Smooth muscle cell (in vitro differentiated cells): ENCODE measurements around the gene TTYH2. TPM values are rescaled to one million over a fixed set of nuclear protein-coding genes. Genes with fewer than 3 reads are reported as not detected.

Source experiments
- DNase-seq: peaks from one replicate; lab custom pipeline; 2025; ENCODE audit not compliant: unreplicated experiment; lab: John Stamatoyannopoulos, UW
- H2AFZ ChIP-seq: fragments of 200-600 bp; sonication (generic); 2 replicates; pipeline ENCODE4 v1.6.0; 2016; ENCODE audit warnings: antibody characterized with exemption, low read depth, mild to moderate bottlenecking
- H3F3A ChIP-seq: fragments of 200-600 bp; sonication (generic); 2 replicates; pipeline ENCODE4 v1.6.0; 2017; ENCODE audit warnings: antibody characterized with exemption, low read depth
- H3K27ac ChIP-seq: fragments of 200-600 bp; sonication (generic); 2 replicates; pipeline ENCODE4 v1.5.1; 2016; ENCODE audit warnings: low read depth, mild to moderate bottlenecking
- H3K27me3 ChIP-seq: fragments of 200-600 bp; sonication (generic); 2 replicates; pipeline ENCODE4 v1.6.1; 2016; ENCODE audit warnings: low read depth, mild to moderate bottlenecking
- H3K36me3 ChIP-seq: fragments of 200-600 bp; sonication (generic); 2 replicates; pipeline ENCODE4 v1.5.1; 2016; ENCODE audit warnings: low read depth
- H3K4me1 ChIP-seq: fragments of 200-600 bp; sonication (generic); 2 replicates; pipeline ENCODE4 v1.5.1; 2016; ENCODE audit warnings: low read depth
- H3K4me2 ChIP-seq: fragments of 200-600 bp; sonication (generic); 2 replicates; pipeline ENCODE4 v1.6.0; 2016; ENCODE audit warnings: mild to moderate bottlenecking
- H3K4me3 ChIP-seq: fragments of 200-600 bp; sonication (generic); 2 replicates; pipeline ENCODE4 v1.5.1; 2016; ENCODE audit warnings: mild to moderate bottlenecking
- H3K79me2 ChIP-seq: fragments of 200-600 bp; sonication (generic); 2 replicates; pipeline ENCODE4 v1.6.0; 2016; ENCODE audit warnings: low read depth, mild to moderate bottlenecking
- H3K9ac ChIP-seq: fragments of 200-600 bp; sonication (generic); 2 replicates; pipeline ENCODE4 v1.6.0; 2016; ENCODE audit warnings: low read depth
- H3K9me3 ChIP-seq: fragments of 200-600 bp; sonication (generic); replicated peaks from 2 replicates; pipeline ENCODE4 v1.5.1; 2016; ENCODE audit warnings: low read depth
- H4K20me1 ChIP-seq: fragments of 200-600 bp; sonication (generic); 2 replicates; pipeline ENCODE4 v1.6.0; 2016; ENCODE audit warnings: low read depth
- whole genome bisulfite sequencing: methylation state at CpG from one replicate; pipeline ENCODE4 v1.1.7; 2016; ENCODE audit warnings: low lambda C conversion rate; 5-methylcytosine and 5-hydroxymethylcytosine counted together
- polyA plus RNA-seq: library from polyadenylated mRNA; unstranded; fragments of >200 nt; fragmentation: Nextera tagmentation; extraction: Ambion mirVana; gene quantifications from 2 replicates; pipeline ENCODE4 v1.2.1, GENCODE V29; 2016
- total RNA-seq: library from RNA; depleted of rRNA; stranded (reverse); fragments of >200 nt; gene quantifications from 2 replicates; pipeline ENCODE4 v1.2.3, GENCODE V29; 2014
- TF ChIP-seq, protein P1 (sequence below): fragments of 200-600 bp; sonication (generic); IDR thresholded peaks from 2 replicates; pipeline ENCODE4 v1.5.1; 2017; ENCODE audit warnings: borderline replicate concordance, mild to moderate bottlenecking, antibody characterized with exemption; ENCODE audit not compliant: insufficient read depth, poor library complexity, severe bottlenecking

Gene TTYH2
- total and polyA plus RNA-seq, 2 experiments from 2014 or later, result 1.6 to 1.9 TPM

DNA sequence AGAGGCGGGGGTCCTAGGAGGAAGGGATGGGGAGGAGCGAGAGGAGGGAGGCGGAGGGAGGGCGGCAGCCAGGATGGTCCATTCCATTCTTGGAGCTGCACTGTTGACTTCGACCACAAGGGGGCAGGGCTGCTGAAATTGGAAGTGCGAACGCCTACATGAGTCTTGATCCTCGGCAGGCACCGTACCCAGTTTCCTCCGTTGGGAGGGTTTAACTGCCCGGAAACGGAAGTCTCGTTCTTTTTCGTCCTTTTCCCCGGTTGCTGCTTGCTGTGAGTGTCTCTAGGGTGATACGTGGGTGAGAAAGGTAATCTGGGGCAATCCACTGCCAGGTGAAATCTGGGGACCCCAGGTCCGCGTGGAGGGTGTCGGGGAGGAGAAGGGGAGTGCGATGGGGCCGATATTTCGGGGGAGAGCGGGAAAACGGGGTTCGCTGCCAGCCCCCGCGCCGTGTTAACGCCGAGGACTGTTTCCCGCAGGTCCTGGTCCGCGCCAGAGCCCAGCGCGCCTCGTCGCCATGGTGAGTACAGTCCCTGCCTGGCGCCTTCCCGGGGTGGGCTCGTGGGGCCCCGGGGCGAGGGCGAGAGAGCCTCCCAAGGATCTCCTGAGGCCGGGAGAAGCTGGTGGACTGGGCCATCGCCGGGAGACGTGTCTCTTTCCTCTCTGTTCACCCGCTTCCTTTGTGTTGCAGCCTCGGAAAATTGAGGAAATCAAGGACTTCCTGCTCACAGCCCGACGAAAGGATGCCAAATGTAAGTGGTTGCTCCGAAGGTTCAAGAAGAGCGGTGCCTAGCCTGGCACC lies 9.7 kb upstream of the TTYH2 start, which contains the start of gene RPL38:
TSS of gene RPL38 (plus strand) at position 240 of the 802 bp plus-strand sequence. CDS start at position 518, 278 bp downstream.
- WGBS, result 2% methylated on average over 42 of the region's 53 CpGs
- peak; percentile 88 for DNase-seq
- H3K27me3 ChIP-seq, result no peaks in the 10 kb centered on the region
- H3K27ac ChIP-seq, result peak within 1 kb of the TSS; percentile 66
- peaks cover 35% of the 10 kb centered on the region for H3K79me2 ChIP-seq
- peak within 1 kb of the TSS; percentile 84 for H2AFZ ChIP-seq
- H3K36me3 ChIP-seq, result peaks cover 4% of the 10 kb centered on the region
- H4K20me1 ChIP-seq, result peaks cover 50% of the 10 kb centered on the region
- H3K4me1 ChIP-seq, result peaks cover 16% of the 10 kb centered on the region
- peak within 1 kb of the TSS; percentile 75 for H3K4me3 ChIP-seq
- H3K9me3 ChIP-seq, result no peaks in the 10 kb centered on the region
- peak within 1 kb of the TSS; percentile 92 for H3K9ac ChIP-seq
- TF ChIP-seq, protein P1, sequence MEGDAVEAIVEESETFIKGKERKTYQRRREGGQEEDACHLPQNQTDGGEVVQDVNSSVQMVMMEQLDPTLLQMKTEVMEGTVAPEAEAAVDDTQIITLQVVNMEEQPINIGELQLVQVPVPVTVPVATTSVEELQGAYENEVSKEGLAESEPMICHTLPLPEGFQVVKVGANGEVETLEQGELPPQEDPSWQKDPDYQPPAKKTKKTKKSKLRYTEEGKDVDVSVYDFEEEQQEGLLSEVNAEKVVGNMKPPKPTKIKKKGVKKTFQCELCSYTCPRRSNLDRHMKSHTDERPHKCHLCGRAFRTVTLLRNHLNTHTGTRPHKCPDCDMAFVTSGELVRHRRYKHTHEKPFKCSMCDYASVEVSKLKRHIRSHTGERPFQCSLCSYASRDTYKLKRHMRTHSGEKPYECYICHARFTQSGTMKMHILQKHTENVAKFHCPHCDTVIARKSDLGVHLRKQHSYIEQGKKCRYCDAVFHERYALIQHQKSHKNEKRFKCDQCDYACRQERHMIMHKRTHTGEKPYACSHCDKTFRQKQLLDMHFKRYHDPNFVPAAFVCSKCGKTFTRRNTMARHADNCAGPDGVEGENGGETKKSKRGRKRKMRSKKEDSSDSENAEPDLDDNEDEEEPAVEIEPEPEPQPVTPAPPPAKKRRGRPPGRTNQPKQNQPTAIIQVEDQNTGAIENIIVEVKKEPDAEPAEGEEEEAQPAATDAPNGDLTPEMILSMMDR, result peak; percentile 83
- H3F3A ChIP-seq, result no peaks in the 10 kb centered on the region
- peak within 1 kb of the TSS; percentile 96 for H3K4me2 ChIP-seq

DNA sequence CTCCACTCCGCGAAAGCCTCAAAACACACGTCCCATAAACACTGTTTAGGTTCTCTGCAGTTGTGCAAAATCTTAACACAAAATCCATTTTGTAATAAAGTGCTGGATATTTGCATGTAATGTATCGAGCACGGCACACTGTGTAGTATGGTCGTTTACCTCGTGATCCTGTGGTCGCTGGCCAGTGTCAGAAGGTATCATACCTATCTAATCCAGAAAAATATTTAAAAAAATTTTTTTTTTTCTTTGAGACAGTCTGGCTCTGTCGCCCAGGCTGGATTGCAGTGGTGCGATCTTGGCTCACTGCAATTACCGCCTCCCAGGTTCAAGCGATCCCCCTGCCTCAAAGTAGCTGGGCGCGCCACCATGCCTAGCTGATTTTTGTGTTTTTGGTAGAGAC lies 8.9 kb upstream of the TTYH2 start:
- 40% methylated on average over 14 of the region's 14 CpGs for WGBS
- Histone ChIP-seq H3K27ac (peak overlapping the region; percentile 66), H3K36me3 (peaks cover 4% of the 10 kb centered on the region), H3K4me2 (peak overlapping the region; percentile 96), H3F3A (no peaks in the 10 kb centered on the region), H3K4me3 (peak overlapping the region; percentile 75), H3K4me1 (peaks cover 16% of the 10 kb centered on the region), H3K79me2 (peaks cover 35% of the 10 kb centered on the region), H2AFZ (no peak overlapping the region), H4K20me1 (peaks cover 58% of the 10 kb centered on the region), H3K9me3 (no peaks in the 10 kb centered on the region), H3K27me3 (no peaks in the 10 kb centered on the region), H3K9ac (peak overlapping the region; percentile 92)
- TF ChIP-seq, protein P1, result no peak
- DNase-seq, result no peak

DNA sequence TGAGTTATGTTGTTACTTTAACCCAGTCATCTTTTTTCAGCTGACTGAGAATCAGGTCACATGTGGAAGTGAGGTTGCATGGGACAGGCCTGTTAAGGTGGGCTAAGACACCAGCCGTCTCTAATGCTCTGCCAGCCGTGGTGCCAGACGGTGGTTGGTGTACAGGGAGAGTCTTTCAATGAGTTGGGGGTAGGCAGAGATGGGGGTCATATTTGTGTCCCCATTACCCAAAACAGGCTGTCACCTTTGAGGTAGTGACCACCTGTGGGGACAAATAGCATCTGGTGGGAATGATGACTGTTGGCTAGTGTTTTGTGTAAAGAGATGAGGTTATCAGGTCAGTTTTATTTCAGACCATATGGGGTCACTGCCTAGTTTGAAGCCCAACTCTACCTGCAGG lies 8.1 kb upstream of the TTYH2 start:
- Histone ChIP-seq H3F3A (peaks cover 5% of the 10 kb centered on the region), H3K9me3 (no peaks in the 10 kb centered on the region), H3K4me2 (peak overlapping the region; percentile 96), H3K36me3 (peaks cover 4% of the 10 kb centered on the region), H3K4me1 (peaks cover 16% of the 10 kb centered on the region), H3K79me2 (peaks cover 35% of the 10 kb centered on the region), H3K27ac (peak overlapping the region; percentile 66), H3K27me3 (no peaks in the 10 kb centered on the region), H3K9ac (peak overlapping the region; percentile 92), H4K20me1 (peaks cover 66% of the 10 kb centered on the region), H2AFZ (no peak overlapping the region), H3K4me3 (no peak overlapping the region)
- 97% methylated on average over 3 of the region's 3 CpGs for WGBS
- TF ChIP-seq, protein P1, result no peak
- DNase-seq, result no peak
